Osteoblast (primary cell): ENCODE data around the gene PHACTR4. TPM values are rescaled to one million over a fixed set of nuclear protein-coding genes. Genes with fewer than 3 reads are reported as not detected.
A peak's percentile ranks its signal among the peaks of the same experiment; 100 is the strongest.

Source experiments
- DNase-seq: peaks from one replicate; pipeline ENCODE4 v3.0.0; 2011; ENCODE audit warnings: low spot score, mixed read lengths; ENCODE audit not compliant: insufficient read length; ENCODE audit errors: missing footprints
- H2AFZ ChIP-seq: 2 replicates; pipeline ENCODE4 v1.6.0; 2011; ENCODE audit warnings: mild to moderate bottlenecking, low read length
- H3K27ac ChIP-seq: 2 replicates; pipeline ENCODE4 v1.5.1; 2011; ENCODE audit warnings: mild to moderate bottlenecking, low read depth, low read length, moderate library complexity
- H3K27me3 ChIP-seq: 2 replicates; pipeline ENCODE4 v1.6.0; 2012; ENCODE audit warnings: mild to moderate bottlenecking, control low read depth, inconsistent platforms, low read length, moderate library complexity; ENCODE audit not compliant: insufficient read depth
- H3K36me3 ChIP-seq: 2 replicates; pipeline ENCODE4 v1.5.1; 2011; ENCODE audit warnings: mild to moderate bottlenecking, low read length, control low read depth, moderate library complexity; ENCODE audit not compliant: insufficient read depth
- H3K4me1 ChIP-seq: 2 replicates; pipeline ENCODE4 v1.5.1; 2011; ENCODE audit warnings: mild to moderate bottlenecking, low read length, control low read depth, moderate library complexity; ENCODE audit not compliant: insufficient read depth
- H3K4me2 ChIP-seq: 2 replicates; pipeline ENCODE4 v1.6.0; 2011; ENCODE audit warnings: mild to moderate bottlenecking, low read length; ENCODE audit not compliant: insufficient read depth
- H3K4me3 ChIP-seq: fragments of 200-600 bp; sonication (generic); 3 replicates; pipeline ENCODE4 v1.5.1; 2012; ENCODE audit warnings: mild to moderate bottlenecking, low read length, inconsistent platforms; ENCODE audit not compliant: insufficient read depth
- H3K79me2 ChIP-seq: 2 replicates; pipeline ENCODE4 v1.6.0; 2012; ENCODE audit warnings: mild to moderate bottlenecking, low read length, control low read depth, inconsistent platforms; ENCODE audit not compliant: insufficient read depth
- H3K9me3 ChIP-seq: 2 replicates; pipeline ENCODE4 v1.5.1; 2011; ENCODE audit warnings: low read depth, low read length, control low read depth
- H4K20me1 ChIP-seq: 2 replicates; pipeline ENCODE4 v1.6.0; 2012; ENCODE audit warnings: mild to moderate bottlenecking, low read length, control low read depth; ENCODE audit not compliant: insufficient read depth
- total RNA-seq: library from RNA; depleted of rRNA; stranded (reverse); fragments of >200 nt; gene quantifications from 2 replicates; pipeline ENCODE4 v1.2.3, GENCODE V29; 2012
- TF ChIP-seq, protein P1 (sequence below): IDR thresholded peaks from 2 replicates; pipeline ENCODE4 v1.5.1; 2011; ENCODE audit warnings: mild to moderate bottlenecking, low read depth, low read length, moderate library complexity; ENCODE audit errors: extremely low read depth

Gene PHACTR4
- total RNA-seq, 1 donor: 12.7 TPM

DNA sequence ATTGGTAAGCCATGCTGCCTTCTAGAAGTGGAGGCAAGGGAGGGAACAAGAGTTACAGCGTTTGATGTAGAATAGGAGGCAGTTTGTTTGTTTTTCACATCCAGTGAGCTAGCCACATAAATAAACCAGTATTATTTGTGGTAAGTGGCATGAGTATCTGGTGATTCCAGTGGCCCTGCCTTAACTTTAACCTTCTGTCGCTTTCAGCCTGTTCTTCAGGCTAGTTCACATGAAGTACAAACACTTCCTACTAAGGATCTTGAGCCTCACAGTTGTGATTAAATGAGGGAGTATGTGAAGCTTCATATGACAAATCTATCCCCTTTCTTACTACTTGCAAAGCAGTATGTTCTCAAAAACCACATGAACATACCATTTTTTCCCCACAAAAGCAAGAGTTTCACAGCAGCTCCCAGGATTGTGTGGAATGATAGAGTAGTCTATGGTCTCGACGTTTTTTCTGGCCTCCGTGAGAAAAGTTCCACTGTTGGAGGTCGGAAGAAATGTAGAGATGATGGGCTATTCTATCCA lies 59.5 kb downstream of the PHACTR4 start:
- no peaks in the 10 kb centered on the region for H4K20me1 ChIP-seq
- H2AFZ ChIP-seq: no peak overlapping the region
- TF ChIP-seq, protein P1, sequence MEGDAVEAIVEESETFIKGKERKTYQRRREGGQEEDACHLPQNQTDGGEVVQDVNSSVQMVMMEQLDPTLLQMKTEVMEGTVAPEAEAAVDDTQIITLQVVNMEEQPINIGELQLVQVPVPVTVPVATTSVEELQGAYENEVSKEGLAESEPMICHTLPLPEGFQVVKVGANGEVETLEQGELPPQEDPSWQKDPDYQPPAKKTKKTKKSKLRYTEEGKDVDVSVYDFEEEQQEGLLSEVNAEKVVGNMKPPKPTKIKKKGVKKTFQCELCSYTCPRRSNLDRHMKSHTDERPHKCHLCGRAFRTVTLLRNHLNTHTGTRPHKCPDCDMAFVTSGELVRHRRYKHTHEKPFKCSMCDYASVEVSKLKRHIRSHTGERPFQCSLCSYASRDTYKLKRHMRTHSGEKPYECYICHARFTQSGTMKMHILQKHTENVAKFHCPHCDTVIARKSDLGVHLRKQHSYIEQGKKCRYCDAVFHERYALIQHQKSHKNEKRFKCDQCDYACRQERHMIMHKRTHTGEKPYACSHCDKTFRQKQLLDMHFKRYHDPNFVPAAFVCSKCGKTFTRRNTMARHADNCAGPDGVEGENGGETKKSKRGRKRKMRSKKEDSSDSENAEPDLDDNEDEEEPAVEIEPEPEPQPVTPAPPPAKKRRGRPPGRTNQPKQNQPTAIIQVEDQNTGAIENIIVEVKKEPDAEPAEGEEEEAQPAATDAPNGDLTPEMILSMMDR: no peak
- no peak overlapping the region for H3K27ac ChIP-seq
- DNase-seq: peak; percentile 25
- no peaks in the 10 kb centered on the region for H3K36me3 ChIP-seq
- H3K27me3 ChIP-seq: no peaks in the 10 kb centered on the region
- H3K4me2 ChIP-seq: no peak overlapping the region
- H3K4me3 ChIP-seq: no peak overlapping the region
- H3K79me2 ChIP-seq: peaks cover 6% of the 10 kb centered on the region
- no peaks in the 10 kb centered on the region for H3K9me3 ChIP-seq
- peaks cover 4% of the 10 kb centered on the region for H3K4me1 ChIP-seq

DNA sequence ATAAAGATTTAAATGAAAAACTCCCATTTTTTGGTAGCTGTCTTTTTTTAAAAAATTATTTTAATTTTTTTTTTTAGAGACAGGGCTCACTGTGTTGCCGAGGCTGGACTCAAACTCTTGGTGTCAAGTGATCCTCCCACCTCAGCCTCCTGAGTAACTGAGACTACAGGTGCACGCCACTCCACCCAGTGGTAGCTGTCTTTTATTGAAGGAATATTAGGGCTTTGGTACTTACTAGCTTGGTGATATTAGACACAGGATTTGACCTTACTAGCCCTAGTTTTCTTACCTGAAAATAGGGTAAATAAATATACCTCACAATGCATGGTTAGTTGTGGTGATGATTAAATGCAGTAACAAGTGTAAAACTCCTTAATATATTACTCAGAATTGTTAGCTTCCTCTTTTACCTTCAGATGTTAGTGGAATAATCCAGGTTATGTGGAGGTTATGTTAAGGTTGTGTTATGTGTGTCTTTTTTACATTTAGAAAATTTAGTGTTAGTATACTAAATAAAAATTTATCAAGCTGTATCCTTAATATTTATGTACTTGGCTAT lies 66.8 kb downstream of the PHACTR4 start:
- TF ChIP-seq, protein P1: no peak
- no peaks in the 10 kb centered on the region for H3K9me3 ChIP-seq
- H3K36me3 ChIP-seq: no peaks in the 10 kb centered on the region
- no peaks in the 10 kb centered on the region for H3K27me3 ChIP-seq
- no peak overlapping the region for H2AFZ ChIP-seq
- no peak overlapping the region for H3K4me2 ChIP-seq
- H3K4me3 ChIP-seq: no peak overlapping the region
- no peaks in the 10 kb centered on the region for H4K20me1 ChIP-seq
- no peak for DNase-seq
- H3K79me2 ChIP-seq: peaks cover 21% of the 10 kb centered on the region
- H3K27ac ChIP-seq: no peak overlapping the region
- peaks cover 30% of the 10 kb centered on the region for H3K4me1 ChIP-seq

DNA sequence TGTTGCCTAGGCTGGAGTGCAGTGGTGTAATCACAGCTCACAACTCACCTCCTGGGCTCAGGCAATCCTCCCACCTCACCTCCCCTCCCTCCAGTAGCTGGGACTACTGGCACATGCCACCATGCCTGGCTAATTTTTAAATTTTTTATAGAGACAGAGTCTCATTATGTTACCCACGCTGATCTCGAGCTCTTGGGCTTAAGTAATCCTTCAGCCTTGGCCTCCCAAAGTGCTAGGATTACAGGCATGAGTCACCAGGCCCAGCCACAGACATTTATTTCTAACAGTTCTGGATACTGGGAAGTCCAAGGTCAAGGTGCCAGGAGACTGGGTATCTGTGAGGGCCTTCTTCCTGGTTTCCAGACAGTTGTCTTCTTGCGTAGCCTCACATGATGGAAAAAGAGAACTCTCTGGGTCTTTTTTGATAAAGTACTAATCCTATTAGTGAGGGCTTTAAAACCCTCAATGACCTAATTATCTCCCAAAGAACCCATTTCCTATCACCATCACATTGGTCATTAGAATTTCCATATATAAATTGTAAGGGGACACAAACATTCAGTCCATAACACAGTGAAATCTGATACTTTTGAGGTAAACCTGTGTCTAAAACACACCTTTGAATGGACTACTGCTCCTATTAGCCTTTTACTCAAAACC lies 67.9 kb downstream of the PHACTR4 start:
- no peaks in the 10 kb centered on the region for H3K9me3 ChIP-seq
- peaks cover 25% of the 10 kb centered on the region for H3K79me2 ChIP-seq
- H3K27ac ChIP-seq: peak overlapping the region; percentile 79
- H3K4me1 ChIP-seq: peaks cover 32% of the 10 kb centered on the region
- no peaks in the 10 kb centered on the region for H3K36me3 ChIP-seq
- H4K20me1 ChIP-seq: no peaks in the 10 kb centered on the region
- TF ChIP-seq, protein P1: no peak
- H2AFZ ChIP-seq: no peak overlapping the region
- DNase-seq: no peak
- peak overlapping the region; percentile 94 for H3K4me2 ChIP-seq
- peak overlapping the region; percentile 5 for H3K4me3 ChIP-seq
- no peaks in the 10 kb centered on the region for H3K27me3 ChIP-seq

DNA sequence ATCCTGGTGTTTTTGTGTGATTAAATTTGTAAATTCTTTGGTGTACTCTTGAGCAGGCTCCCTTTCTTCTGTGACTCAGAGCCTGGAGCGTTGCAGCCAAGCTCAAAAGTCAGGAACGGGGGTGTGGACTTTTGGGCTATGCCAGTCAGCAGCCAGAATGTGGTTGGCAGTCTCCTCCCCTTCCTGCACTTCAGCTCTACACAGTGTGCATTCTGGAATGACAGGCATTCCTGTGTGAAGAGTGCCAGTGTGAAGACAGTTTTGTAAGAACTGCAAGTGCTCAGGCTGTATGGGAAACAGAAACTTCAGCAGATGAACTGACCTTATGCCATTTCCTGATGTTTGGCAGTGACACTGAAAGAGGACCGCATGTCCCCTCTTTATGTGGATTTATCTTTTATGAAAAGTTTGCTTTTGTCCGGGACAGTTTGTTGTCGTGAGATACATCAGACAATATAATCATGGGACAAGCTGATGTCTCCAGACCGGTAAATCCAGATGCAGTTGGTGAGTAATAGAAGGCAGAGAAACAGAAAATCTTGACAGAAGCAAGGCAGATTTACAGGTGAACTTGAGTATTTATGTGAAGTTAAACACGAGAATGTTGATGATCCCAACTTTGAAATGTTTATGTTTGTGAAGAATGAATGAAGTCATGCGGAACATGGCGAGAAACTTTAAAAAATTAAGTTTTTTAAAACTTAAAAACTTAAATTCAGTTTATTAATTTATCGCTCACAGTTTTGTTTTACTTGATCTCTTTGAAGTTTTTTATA lies 68.6 kb downstream of the PHACTR4 start:
- Histone ChIP-seq H3K4me1 (peaks cover 32% of the 10 kb centered on the region), H3K27ac (peak overlapping the region; percentile 79), H3K27me3 (no peaks in the 10 kb centered on the region), H4K20me1 (no peaks in the 10 kb centered on the region), H3K4me3 (peak overlapping the region; percentile 74), H3K36me3 (no peaks in the 10 kb centered on the region), H3K4me2 (peak overlapping the region; percentile 94), H3K79me2 (peaks cover 25% of the 10 kb centered on the region), H3K9me3 (no peaks in the 10 kb centered on the region), H2AFZ (no peak overlapping the region)
- peak; percentile 90 for DNase-seq
- TF ChIP-seq, protein P1: no peak
